GM12878 (cell line): ENCODE results near the gene TMPRSS7. TPM values are rescaled to one million over a fixed set of nuclear protein-coding genes. Genes with fewer than 3 reads are reported as not detected.

Source experiments
- ATAC-seq: fragments of 200-7000 bp; cut with Tn5 transposase; 3 replicates; pipeline ENCODE4 v1.9.1; 2020; ENCODE audit warnings: mild to moderate bottlenecking, moderate library complexity
- BruUV-seq: library from RNA; stranded (reverse); fragments of 400-500 nt; replicated peaks from 2 replicates; lab custom pipeline; 2021; lab: Mats Ljungman, UMichigan
- CTCF ChIA-PET: fragments of 300-600 bp; sonication (Branson Sonifier 250); formaldehyde crosslinking; extraction: SDS; loops from one replicate; lab custom pipeline; 2021; ENCODE audit warnings: inconsistent platforms; lab: Yijun Ruan, JAX
- POLR2A ChIA-PET: fragments of 350-600 bp; formaldehyde crosslinking; extraction: SDS; loops from one replicate; lab custom pipeline; 2021; ENCODE audit warnings: inconsistent platforms; lab: Charles Lee
- RAD21 ChIA-PET: fragments of 300-600 bp; sonication (Branson Sonifier 250); formaldehyde crosslinking; loops from one replicate; lab custom pipeline; 2023; ENCODE audit warnings: antibody characterized with exemption; ENCODE audit not compliant: unreplicated experiment; lab: Charles Lee
- SMC1A ChIA-PET: fragments of 300-600 bp; sonication (Branson Sonifier 250); formaldehyde crosslinking; loops from one replicate; lab custom pipeline; 2023; ENCODE audit not compliant: unreplicated experiment, uncharacterized antibody; lab: Charles Lee
- DNase-seq: peaks from one replicate; pipeline ENCODE4 v3.0.0-alpha.2; 2011; ENCODE audit warnings: low read depth, low spot score
- FAIRE-seq: peaks from 3 replicates; lab custom pipeline; 2011; peaks lifted over from hg19 to GRCh38; lab: Jason Lieb, UNC
- H2AFZ ChIP-seq: 2 replicates; pipeline ENCODE4 v1.6.0; 2011; ENCODE audit warnings: low read depth, low read length, control low read depth; ENCODE audit not compliant: control insufficient read depth
- H3K27ac ChIP-seq: 2 replicates; pipeline ENCODE4 v1.5.1; 2011; ENCODE audit warnings: control low read depth; ENCODE audit not compliant: control insufficient read depth, insufficient read depth
- H3K27me3 ChIP-seq, 2 experiments: replicated peaks in 1 of 2; 2 replicates each; pipeline versions ENCODE4 v1.6.0 to v1.6.1; 2011; ENCODE audit warnings: low read length in 1 of 2; ENCODE audit not compliant: control insufficient read depth in 2 of 2, insufficient read depth in 2 of 2
- H3K36me3 ChIP-seq, 2 experiments: 2 replicates each; pipeline ENCODE4 v1.5.1; 2011; ENCODE audit warnings: low read length in 1 of 2; ENCODE audit not compliant: control insufficient read depth in 2 of 2, insufficient read depth in 2 of 2
- H3K4me1 ChIP-seq: 2 replicates; pipeline ENCODE4 v1.6.1; 2011; ENCODE audit warnings: mild to moderate bottlenecking, low read length, moderate library complexity, mixed read lengths; ENCODE audit not compliant: control insufficient read depth, insufficient read depth
- H3K4me2 ChIP-seq: 2 replicates; pipeline ENCODE4 v1.6.0; 2011; ENCODE audit warnings: control low read depth; ENCODE audit not compliant: control insufficient read depth, insufficient read depth
- H3K4me3 ChIP-seq: fragments of 200-600 bp; sonication (generic); 2 replicates; pipeline ENCODE4 v1.5.1; 2016
- H3K79me2 ChIP-seq: 2 replicates; pipeline ENCODE4 v1.6.0; 2011; ENCODE audit warnings: low read length; ENCODE audit not compliant: control insufficient read depth, insufficient read depth
- H3K9ac ChIP-seq: 2 replicates; pipeline ENCODE4 v1.8.0; 2011; ENCODE audit warnings: low read length, control low read depth, mixed read lengths; ENCODE audit not compliant: control insufficient read depth, insufficient read depth
- H3K9me3 ChIP-seq: replicated peaks from 3 replicates; pipeline ENCODE4 v1.5.1; 2011; ENCODE audit warnings: mild to moderate bottlenecking, low read length; ENCODE audit not compliant: control insufficient read depth, insufficient read depth
- H4K20me1 ChIP-seq: 2 replicates; pipeline ENCODE4 v1.6.0; 2011; ENCODE audit not compliant: control insufficient read depth, insufficient read depth
- CBFB ChIP-seq: IDR thresholded peaks from 2 replicates; pipeline ENCODE4 v1.6.1; 2016; ENCODE audit warnings: antibody characterized with exemption, low read depth
- DPF2 ChIP-seq: fragments of 450-650 bp; IDR thresholded peaks from 2 replicates; pipeline ENCODE4 v1.6.1; 2017; ENCODE audit warnings: mild to moderate bottlenecking
- MTA2 ChIP-seq: fragments of 450-650 bp; IDR thresholded peaks from 2 replicates; pipeline ENCODE4 v1.6.1; 2016; ENCODE audit warnings: low read depth, mild to moderate bottlenecking, moderate library complexity
- PAX8 ChIP-seq: fragments of 450-650 bp; IDR thresholded peaks from 2 replicates; pipeline ENCODE4 v1.6.1; 2017; ENCODE audit warnings: mild to moderate bottlenecking, moderate library complexity
- TAF1 ChIP-seq: IDR thresholded peaks from 2 replicates; pipeline ENCODE4 v1.6.1; 2011; ENCODE audit warnings: mild to moderate bottlenecking, low read depth, low read length, borderline replicate concordance
- TBL1XR1 ChIP-seq: IDR thresholded peaks from 2 replicates; pipeline ENCODE4 v1.6.1; 2012; ENCODE audit warnings: low read depth, low read length, improper control_type of control experiment
- ZNF592 ChIP-seq: fragments of 450-650 bp; IDR thresholded peaks from 2 replicates; pipeline ENCODE4 v1.6.1; 2017; ENCODE audit warnings: mild to moderate bottlenecking, moderate library complexity
- WGBS: methylation state at CpG from one replicate; pipeline ENCODE4 v1.1.6; 2016; ENCODE audit warnings: low lambda C conversion rate; ENCODE audit not compliant: insufficient replicate concordance, insufficient coverage; ENCODE audit errors: missing lambda C conversion rate; 5-methylcytosine and 5-hydroxymethylcytosine counted together
- in situ Hi-C: fragments of 300-500 bp; cut with MboI; formaldehyde crosslinking; loops from 9 replicates; pipeline ENCODE4 v1.14.3; 2018; ENCODE audit warnings: mixed read lengths
- intact Hi-C: fragments of 100-400 bp; cut with micrococcal nuclease; formaldehyde crosslinking; loops from one replicate; pipeline ENCODE4 v1.14.2; 2022; ENCODE audit not compliant: unreplicated experiment
- polyA plus RNA-seq, 11 experiments: library from polyadenylated mRNA; depleted of rRNA in 4 of 11; unstranded in 6 of 11; stranded (reverse) in 5 of 11; fragments of >200 nt; fragmentation: Nextera tagmentation in 4 of 11; fragmentation: Illumina TruSeq in 1 of 11; extraction: Ambion mirVana in 4 of 11; extraction: Trizol in 1 of 11; gene quantifications; 1 replicate in 1 of 11; 2 replicates in 10 of 11; pipeline versions ENCODE4 v1.2.1 to v1.2.3, GENCODE V29; 2011 to 2016; ENCODE audit warnings: inconsistent platforms in 2 of 11, missing spikeins in 2 of 11, low read depth in 1 of 11
- total RNA-seq, 4 experiments: library from RNA; depleted of rRNA in 3 of 4; stranded (reverse); fragments of >200 nt in 3 of 4; fragmentation: Illumina TruSeq in 1 of 4; extraction: Trizol in 1 of 4; gene quantifications; 2 replicates each; pipeline versions ENCODE4 v1.2.1 to v1.2.3, GENCODE V29; 2013 to 2021
- TF ChIP-seq, protein P1 (sequence below): IDR thresholded peaks from 2 replicates; pipeline ENCODE4 v1.6.1; 2012; ENCODE audit warnings: improper control_type of control experiment, low read depth, low read length; ENCODE audit not compliant: insufficient replicate concordance

The TMPRSS7 gene
- total and polyA plus RNA-seq, 10 of the 15 experiments (the other 5 are each of a cell fraction or from before 2014, with no cell fraction given) = 0.03 TPM; not detected in 9

DNA sequence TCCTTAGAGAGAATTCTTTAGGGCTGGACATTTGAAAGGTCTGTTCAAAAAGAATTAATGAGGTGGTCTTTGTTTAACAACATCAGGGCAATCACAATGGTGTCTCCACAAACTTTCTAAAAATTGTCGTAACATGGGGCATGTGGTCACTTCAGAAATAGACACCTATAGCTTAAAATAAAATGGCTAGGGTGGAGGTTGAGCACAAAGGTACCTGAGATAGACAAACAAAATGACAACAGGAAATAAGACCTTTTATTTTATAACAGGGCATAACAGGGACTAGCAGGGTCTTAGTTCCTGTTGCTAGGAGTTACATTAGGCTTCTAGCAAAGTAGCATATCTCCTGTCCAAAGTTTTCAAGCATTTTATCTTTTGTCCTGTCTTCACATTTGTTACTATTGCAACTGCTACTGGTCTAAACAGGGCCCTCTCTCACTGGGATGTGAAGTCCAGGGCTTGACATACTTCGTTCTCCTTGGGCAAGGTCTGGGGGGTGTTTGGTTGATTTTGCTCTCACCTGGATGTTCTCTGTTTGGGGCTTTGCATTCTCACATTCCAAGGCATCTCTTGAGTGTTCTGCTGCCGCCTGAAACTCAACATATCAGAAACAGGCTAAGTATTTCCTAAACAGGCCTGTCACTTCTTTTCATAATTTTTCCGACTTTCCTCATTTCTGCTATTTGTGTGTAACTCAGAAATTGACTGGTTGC lies 95.5 kb downstream of the TMPRSS7 start:
- Histone ChIP-seq H3K9me3 (no peaks in the 10 kb centered on the region), H3K9ac (peak overlapping the region; percentile 98), H3K4me3 (peak overlapping the region; percentile 78), H3K79me2 (peaks cover 94% of the 10 kb centered on the region), H3K36me3 (peaks cover 0 to 6% of the 10 kb centered on the region in 2 experiments; a peak in 1 of 4 replicates), H3K27ac (peak overlapping the region; percentile 99), H2AFZ (no peak overlapping the region), H3K4me2 (peak overlapping the region; percentile 95), H4K20me1 (no peaks in the 10 kb centered on the region), H3K27me3 (no peaks in the 10 kb centered on the region), H3K4me1 (peaks cover 47% of the 10 kb centered on the region)
- SMC1A ChIA-PET = interaction anchor here (0.5 to 18.5 kb wide), 10 partner anchors 7 to 1519 kb away, joined by 3 to 489 read pairs (median 5); partner anchors contain the start of gene SLC9C1
- CTCF ChIA-PET = interaction anchor here (1.8 to 18.1 kb wide), 5 partner anchors 13 to 330 kb away, joined by 7 to 226 read pairs (median 7); partner anchors contain the start of gene SLC9C1
- FAIRE-seq (no peak), DNase-seq (no peak), ATAC-seq (peak; percentile 3)
- POLR2A ChIA-PET = interaction anchor here (0.9 to 12.8 kb wide), 6 partner anchors 13 to 367 kb away, joined by 3 to 345 read pairs (median 6); partner anchors contain the start of genes BTLA and CD200
- intact Hi-C loops = loop anchor here (10.0 kb wide), 1 partner anchor 365 kb away; the partner anchor contains the start of gene BTLA
- in situ Hi-C loops = no loop called here
- 1% methylated on average over 4 of the region's 4 CpGs for WGBS
- RAD21 ChIA-PET = interaction anchor here (0.7 to 17.9 kb wide), 8 partner anchors 9 to 436 kb away, joined by 3 to 457 read pairs (median 5); no protein-coding TSS in a partner anchor
- no TSS peak for BruUV-seq
- TF ChIP-seq TAF1 = no peak
- TF ChIP-seq MTA2 = no peak
- TF ChIP-seq DPF2 = 0 out of 2 replicates have a peak, but pooled peaks have one; percentile 36
- TF ChIP-seq, protein P1, sequence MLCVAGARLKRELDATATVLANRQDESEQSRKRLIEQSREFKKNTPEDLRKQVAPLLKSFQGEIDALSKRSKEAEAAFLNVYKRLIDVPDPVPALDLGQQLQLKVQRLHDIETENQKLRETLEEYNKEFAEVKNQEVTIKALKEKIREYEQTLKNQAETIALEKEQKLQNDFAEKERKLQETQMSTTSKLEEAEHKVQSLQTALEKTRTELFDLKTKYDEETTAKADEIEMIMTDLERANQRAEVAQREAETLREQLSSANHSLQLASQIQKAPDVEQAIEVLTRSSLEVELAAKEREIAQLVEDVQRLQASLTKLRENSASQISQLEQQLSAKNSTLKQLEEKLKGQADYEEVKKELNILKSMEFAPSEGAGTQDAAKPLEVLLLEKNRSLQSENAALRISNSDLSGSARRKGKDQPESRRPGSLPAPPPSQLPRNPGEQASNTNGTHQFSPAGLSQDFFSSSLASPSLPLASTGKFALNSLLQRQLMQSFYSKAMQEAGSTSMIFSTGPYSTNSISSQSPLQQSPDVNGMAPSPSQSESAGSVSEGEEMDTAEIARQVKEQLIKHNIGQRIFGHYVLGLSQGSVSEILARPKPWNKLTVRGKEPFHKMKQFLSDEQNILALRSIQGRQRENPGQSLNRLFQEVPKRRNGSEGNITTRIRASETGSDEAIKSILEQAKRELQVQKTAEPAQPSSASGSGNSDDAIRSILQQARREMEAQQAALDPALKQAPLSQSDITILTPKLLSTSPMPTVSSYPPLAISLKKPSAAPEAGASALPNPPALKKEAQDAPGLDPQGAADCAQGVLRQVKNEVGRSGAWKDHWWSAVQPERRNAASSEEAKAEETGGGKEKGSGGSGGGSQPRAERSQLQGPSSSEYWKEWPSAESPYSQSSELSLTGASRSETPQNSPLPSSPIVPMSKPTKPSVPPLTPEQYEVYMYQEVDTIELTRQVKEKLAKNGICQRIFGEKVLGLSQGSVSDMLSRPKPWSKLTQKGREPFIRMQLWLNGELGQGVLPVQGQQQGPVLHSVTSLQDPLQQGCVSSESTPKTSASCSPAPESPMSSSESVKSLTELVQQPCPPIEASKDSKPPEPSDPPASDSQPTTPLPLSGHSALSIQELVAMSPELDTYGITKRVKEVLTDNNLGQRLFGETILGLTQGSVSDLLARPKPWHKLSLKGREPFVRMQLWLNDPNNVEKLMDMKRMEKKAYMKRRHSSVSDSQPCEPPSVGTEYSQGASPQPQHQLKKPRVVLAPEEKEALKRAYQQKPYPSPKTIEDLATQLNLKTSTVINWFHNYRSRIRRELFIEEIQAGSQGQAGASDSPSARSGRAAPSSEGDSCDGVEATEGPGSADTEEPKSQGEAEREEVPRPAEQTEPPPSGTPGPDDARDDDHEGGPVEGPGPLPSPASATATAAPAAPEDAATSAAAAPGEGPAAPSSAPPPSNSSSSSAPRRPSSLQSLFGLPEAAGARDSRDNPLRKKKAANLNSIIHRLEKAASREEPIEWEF = peak; percentile 28
- no peak for TF ChIP-seq CBFB
- TF ChIP-seq ZNF592 = peak; percentile 71; the same call in 1 of the 2 replicates
- peak; percentile 71; the same call in 1 of the 2 replicates for TF ChIP-seq TBL1XR1
- peak; percentile 46; the same call in 1 of the 2 replicates for TF ChIP-seq PAX8
